MM.1S (cell line): ENCODE data around the gene OR1G1.
"Not testable (repeated sequence)": the region's sequence is repeated elsewhere in the genome, so short reads cannot be mapped to it uniquely, and the experiment has no call there.

Source experiments
- DNase-seq: peaks from one replicate; pipeline ENCODE4 v3.0.0-alpha.2; 2015
- H2AFZ ChIP-seq: fragments of 300-600 bp; sonication (generic); 2 replicates; pipeline ENCODE4 v1.6.0; 2016; ENCODE audit warnings: antibody characterized with exemption, low read length
- H3F3A ChIP-seq: fragments of 300-600 bp; sonication (generic); 2 replicates; pipeline ENCODE4 v1.6.1; 2016; ENCODE audit warnings: mild to moderate bottlenecking, antibody characterized with exemption, low read length, moderate library complexity, mixed read lengths; ENCODE audit not compliant: insufficient read depth
- H3K27ac ChIP-seq: fragments of 300-600 bp; sonication (generic); 2 replicates; pipeline ENCODE4 v1.5.1; 2016; ENCODE audit warnings: mild to moderate bottlenecking, low read length
- H3K27me3 ChIP-seq: fragments of 300-600 bp; sonication (generic); replicated peaks from 2 replicates; pipeline ENCODE4 v1.6.0; 2016; ENCODE audit warnings: low read length; ENCODE audit not compliant: insufficient read depth
- H3K36me3 ChIP-seq: fragments of 300-600 bp; sonication (generic); replicated peaks from 2 replicates; pipeline ENCODE4 v1.6.1; 2016; ENCODE audit warnings: mild to moderate bottlenecking, low read length, mixed read lengths; ENCODE audit not compliant: insufficient read depth
- H3K4me1 ChIP-seq: fragments of 300-600 bp; sonication (generic); 2 replicates; pipeline ENCODE4 v1.6.1; 2016; ENCODE audit warnings: low read length, mixed read lengths
- H3K4me2 ChIP-seq: fragments of 300-600 bp; sonication (generic); 2 replicates; pipeline ENCODE4 v1.6.0; 2016; ENCODE audit warnings: low read depth, low read length
- H3K4me3 ChIP-seq: fragments of 300-600 bp; sonication (generic); 2 replicates; pipeline ENCODE4 v1.5.1; 2016; ENCODE audit warnings: low read length, mixed read lengths
- H3K79me2 ChIP-seq: fragments of 300-600 bp; sonication (generic); 2 replicates; pipeline ENCODE4 v1.6.1; 2016; ENCODE audit warnings: mixed run types, low read length, mixed read lengths
- H3K9ac ChIP-seq: fragments of 300-600 bp; sonication (generic); 2 replicates; pipeline ENCODE4 v1.6.1; 2016; ENCODE audit warnings: low read length, mixed read lengths
- H3K9me2 ChIP-seq: fragments of 300-600 bp; sonication (generic); replicated peaks from 2 replicates; pipeline ENCODE4 v1.6.1; 2016; ENCODE audit warnings: mild to moderate bottlenecking, low read length, mixed read lengths; ENCODE audit not compliant: insufficient read depth
- H3K9me3 ChIP-seq: fragments of 300-600 bp; sonication (generic); replicated peaks from 2 replicates; pipeline ENCODE4 v1.6.1; 2016; ENCODE audit warnings: mild to moderate bottlenecking, low read length, mixed read lengths; ENCODE audit not compliant: insufficient read depth
- H4K20me1 ChIP-seq: fragments of 300-600 bp; sonication (generic); 2 replicates; pipeline ENCODE4 v1.6.1; 2016; ENCODE audit warnings: mild to moderate bottlenecking, low read length, moderate library complexity, mixed read lengths; ENCODE audit not compliant: insufficient read depth
- CTCF ChIP-seq: fragments of 300-600 bp; sonication (generic); IDR thresholded peaks from 2 replicates; pipeline ENCODE4 v1.5.1; 2016; ENCODE audit warnings: antibody characterized with exemption, low read length, mixed read lengths
- EZH2 ChIP-seq: fragments of 300-600 bp; sonication (generic); optimal IDR thresholded peaks from 2 replicates; pipeline ENCODE3; 2017; ENCODE audit warnings: low read depth, mild to moderate bottlenecking, antibody characterized with exemption, low read length, mixed read lengths
- EZH2phosphoT487 ChIP-seq: fragments of 300-600 bp; sonication (generic); IDR thresholded peaks from 2 replicates; pipeline ENCODE4 v1.6.1; 2018; ENCODE audit warnings: antibody characterized with exemption, low read length

The OR1G1 gene

GRCh38 chr17:3127451-3127850 is at the start of gene OR1G1:
OR1G1 (minus strand) TSS chr17:3127551; CDS start chr17:3127551, 0 bp downstream.
- no peak within 1 kb of the TSS for H3K4me2 ChIP-seq
- DNase-seq = no peak
- no peaks in the 10 kb centered on the region for H3K9me2 ChIP-seq
- 0 out of 2 replicates have a peak, but pooled peaks cover 5% of the 10 kb centered on the region for H3K4me1 ChIP-seq
- H4K20me1 ChIP-seq = no peaks in the 10 kb centered on the region
- no peaks in the 10 kb centered on the region for H3K9me3 ChIP-seq
- H3K4me3 ChIP-seq = no peak within 1 kb of the TSS
- no peak within 1 kb of the TSS for H3K9ac ChIP-seq
- no peak within 1 kb of the TSS for H3K27ac ChIP-seq
- H3K79me2 ChIP-seq = no peaks in the 10 kb centered on the region
- H3F3A ChIP-seq = no peaks in the 10 kb centered on the region
- no peaks in the 10 kb centered on the region for H3K27me3 ChIP-seq
- no peak within 1 kb of the TSS for H2AFZ ChIP-seq
- H3K36me3 ChIP-seq = no peaks in the 10 kb centered on the region
- TF ChIP-seq EZH2phosphoT487 (no peak), EZH2 (no peak), CTCF (no peak)

DNA sequence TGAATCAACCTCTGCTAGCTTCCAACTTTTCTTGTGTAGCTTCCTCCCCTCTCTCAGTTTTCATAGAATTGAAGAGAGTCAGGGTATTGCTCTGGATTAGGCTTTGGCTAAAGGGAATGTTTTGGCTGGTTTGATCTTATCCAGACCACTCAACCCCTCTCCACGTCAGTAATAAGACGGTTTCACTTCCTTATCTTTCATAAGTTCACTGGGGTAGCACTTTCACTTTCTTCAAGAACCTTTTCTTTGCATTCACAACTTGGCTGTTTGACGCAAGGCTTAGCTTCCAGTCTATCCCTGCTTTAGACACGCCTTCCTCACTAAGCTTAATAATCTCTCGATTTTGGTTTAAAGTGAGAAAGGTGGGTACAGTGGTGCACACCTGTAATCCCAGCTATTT is 40.2 kb upstream of the OR1G1 start:
- DNase-seq = peak; percentile 10
- H3K9me2 ChIP-seq = no peaks in the 10 kb centered on the region
- H3K4me3 ChIP-seq = no peak overlapping the region
- no peak overlapping the region for H3K4me2 ChIP-seq
- no peak for TF ChIP-seq EZH2
- no peak for TF ChIP-seq EZH2phosphoT487
- no peak for TF ChIP-seq CTCF
- H2AFZ ChIP-seq = no peak overlapping the region
- H3K9ac ChIP-seq = no peak overlapping the region
- H3F3A ChIP-seq = no peaks in the 10 kb centered on the region
- H3K36me3 ChIP-seq = no peaks in the 10 kb centered on the region
- H3K27me3 ChIP-seq = no peaks in the 10 kb centered on the region
- H4K20me1 ChIP-seq = no peaks in the 10 kb centered on the region
- H3K27ac ChIP-seq = no peak overlapping the region
- no peaks in the 10 kb centered on the region for H3K79me2 ChIP-seq
- no peaks in the 10 kb centered on the region for H3K9me3 ChIP-seq
- no peaks in the 10 kb centered on the region for H3K4me1 ChIP-seq

DNA sequence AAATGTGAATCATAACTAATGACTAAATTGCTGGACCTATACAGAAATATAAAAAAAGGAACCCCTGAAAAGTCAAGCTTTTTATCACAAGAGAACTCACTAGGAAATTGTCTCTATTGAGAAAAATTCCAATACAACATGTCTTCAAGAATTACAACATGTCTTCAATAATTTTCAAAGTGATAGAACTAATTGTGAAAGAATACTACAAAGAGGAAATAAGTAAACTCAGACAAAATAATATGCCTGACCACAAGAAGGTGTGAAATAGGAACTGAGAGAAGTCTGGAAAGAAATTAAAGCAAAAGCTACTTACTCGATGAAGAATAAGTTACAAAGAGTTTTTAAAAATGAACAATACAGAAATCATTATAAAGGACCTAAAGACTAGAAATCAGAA is 29.9 kb upstream of the OR1G1 start:
- no peak overlapping the region for H3K4me2 ChIP-seq
- H3K4me1 ChIP-seq = no peaks in the 10 kb centered on the region
- no peaks in the 10 kb centered on the region for H3K36me3 ChIP-seq
- H2AFZ ChIP-seq = no peak overlapping the region
- DNase-seq = no peak
- TF ChIP-seq EZH2phosphoT487 (no peak), CTCF (no peak)
- no peaks in the 10 kb centered on the region for H3F3A ChIP-seq
- no peaks in the 10 kb centered on the region for H3K79me2 ChIP-seq
- H3K27ac ChIP-seq = no peak overlapping the region
- no peaks in the 10 kb centered on the region for H4K20me1 ChIP-seq
- no peaks in the 10 kb centered on the region for H3K9me3 ChIP-seq
- no peaks in the 10 kb centered on the region for H3K27me3 ChIP-seq
- H3K9ac ChIP-seq = no peak overlapping the region
- no peaks in the 10 kb centered on the region for H3K9me2 ChIP-seq
- H3K4me3 ChIP-seq = no peak overlapping the region

DNA sequence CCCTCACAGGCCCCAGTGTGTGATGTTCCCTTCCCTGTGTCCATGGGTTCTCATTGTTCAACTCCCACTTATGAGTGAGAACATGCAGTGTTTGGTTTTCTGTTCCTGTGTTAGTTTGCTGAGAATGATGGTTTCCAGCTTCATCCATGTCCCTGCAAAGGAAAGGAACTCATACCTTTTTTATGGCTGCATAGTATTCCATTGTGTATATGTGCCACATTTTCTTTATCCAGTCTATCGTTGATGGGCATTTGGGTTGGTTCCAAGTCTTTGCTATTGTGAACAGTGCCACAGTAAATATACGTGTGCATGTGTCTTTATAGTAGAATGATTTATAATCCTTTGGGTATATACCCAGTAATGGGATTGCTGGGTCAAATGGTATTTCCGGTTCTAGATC is 10.1 kb upstream of the OR1G1 start:
- H3K4me3 ChIP-seq, H3K27me3 ChIP-seq, DNase-seq, H3K9ac ChIP-seq, H3K36me3 ChIP-seq, H3K9me3 ChIP-seq, H4K20me1 ChIP-seq, H3K27ac ChIP-seq, H3K9me2 ChIP-seq, H3K4me1 ChIP-seq, H3K4me2 ChIP-seq, H3K79me2 ChIP-seq, H3F3A ChIP-seq, H2AFZ ChIP-seq: not testable (repeated sequence)
